Measurements from ENCODE around the gene OXSR1.

OXSR1 gene

GRCh38 chr3:38118421-38119247 is 46.7 kb upstream of the OXSR1 start:
- DNase-seq (ENCODE audit: low read depth) = no peak
- no peak overlapping the region for H3K4me3 ChIP-seq (ENCODE audit: low read depth, low read length)
- no peak for TF ChIP-seq CTCF (IDR thresholded peaks at IDR 0.05; ENCODE audit: insufficient read depth, low read depth, low read length, missing control alignments)

GRCh38 chr3:38119248-38119544 is 46.1 kb upstream of the OXSR1 start:
- no peak overlapping the region for H3K4me3 ChIP-seq (ENCODE audit: low read depth, low read length)
- TF ChIP-seq CTCF (IDR thresholded peaks at IDR 0.05; ENCODE audit: insufficient read depth, low read depth, low read length, missing control alignments) = no peak
- DNase-seq (ENCODE audit: low read depth) = no peak

- no peak for DNase-seq (ENCODE audit: low read depth)
- H3K4me3 ChIP-seq (ENCODE audit: low read depth, low read length) = no peak overlapping the region
- no peak for TF ChIP-seq CTCF (IDR thresholded peaks at IDR 0.05; ENCODE audit: insufficient read depth, low read depth, low read length, missing control alignments)
These were observed 45.3 kb upstream of the OXSR1 start for GRCh38 chr3:38119821-38120692.

DNA sequence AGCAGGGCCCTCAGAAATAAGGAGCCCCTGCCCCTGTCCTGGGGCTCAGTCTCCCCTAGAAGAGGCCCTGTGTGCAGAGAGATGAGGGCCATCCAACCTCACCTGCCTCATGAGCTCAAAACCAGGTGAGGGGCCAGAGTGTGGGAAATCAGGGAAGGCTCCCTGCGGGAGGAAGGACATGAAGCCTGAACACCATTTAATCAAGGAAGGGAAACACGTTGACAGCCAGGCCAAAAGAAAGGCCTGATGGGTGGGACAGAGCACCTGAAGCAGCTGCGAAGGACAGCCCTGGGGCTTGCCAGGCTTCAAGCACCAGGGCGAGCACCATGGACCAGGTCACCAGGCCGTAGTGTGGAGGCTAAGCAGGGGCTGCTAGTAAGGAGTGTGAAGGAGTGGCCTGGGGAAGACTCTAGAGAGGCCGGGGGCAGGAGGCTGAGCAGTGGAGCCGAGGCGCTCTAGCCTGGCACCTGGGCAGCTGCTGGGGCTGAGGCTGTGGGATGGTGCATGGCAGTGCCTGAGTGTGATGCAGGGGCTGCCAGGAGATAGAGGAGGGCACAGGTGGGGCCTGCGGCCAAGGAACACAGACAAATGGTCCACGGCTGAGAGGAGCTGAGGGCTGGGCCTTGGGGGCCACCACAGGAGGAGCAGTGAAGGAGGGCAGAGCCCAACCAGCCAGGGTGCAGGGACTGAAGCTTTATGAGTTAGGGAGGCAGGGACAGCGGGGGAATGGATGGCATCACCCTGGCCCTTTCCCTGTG is 44.5 kb upstream of the OXSR1 start:
- no peak overlapping the region for H3K4me3 ChIP-seq (ENCODE audit: low read depth, low read length)
- TF ChIP-seq CTCF (IDR thresholded peaks at IDR 0.05; ENCODE audit: insufficient read depth, low read depth, low read length, missing control alignments) = no peak
- DNase-seq (ENCODE audit: low read depth) = no peak

DNA sequence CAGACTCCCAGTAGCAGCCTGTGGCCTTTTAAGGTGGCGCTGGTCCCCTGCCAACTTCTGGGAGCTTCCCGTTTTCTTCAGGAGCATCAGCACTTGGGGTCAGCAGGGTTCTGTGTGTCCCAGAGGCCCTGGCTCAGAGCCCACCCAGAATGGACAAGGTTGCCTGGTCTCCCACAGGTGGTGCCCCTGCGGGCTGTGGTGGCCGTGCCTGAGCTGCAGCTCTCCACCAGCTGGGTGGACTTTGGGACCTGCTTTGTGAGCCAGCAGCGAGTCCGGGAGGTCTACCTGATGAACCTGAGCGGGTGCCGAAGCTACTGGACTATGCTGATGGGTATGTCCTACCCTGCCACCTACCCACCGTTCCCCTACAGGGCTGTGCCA is 43.9 kb upstream of the OXSR1 start:
- no peak for TF ChIP-seq CTCF (IDR thresholded peaks at IDR 0.05; ENCODE audit: insufficient read depth, low read depth, low read length, missing control alignments)
- DNase-seq (ENCODE audit: low read depth) = no peak
- no peak overlapping the region for H3K4me3 ChIP-seq (ENCODE audit: low read depth, low read length)

DNA sequence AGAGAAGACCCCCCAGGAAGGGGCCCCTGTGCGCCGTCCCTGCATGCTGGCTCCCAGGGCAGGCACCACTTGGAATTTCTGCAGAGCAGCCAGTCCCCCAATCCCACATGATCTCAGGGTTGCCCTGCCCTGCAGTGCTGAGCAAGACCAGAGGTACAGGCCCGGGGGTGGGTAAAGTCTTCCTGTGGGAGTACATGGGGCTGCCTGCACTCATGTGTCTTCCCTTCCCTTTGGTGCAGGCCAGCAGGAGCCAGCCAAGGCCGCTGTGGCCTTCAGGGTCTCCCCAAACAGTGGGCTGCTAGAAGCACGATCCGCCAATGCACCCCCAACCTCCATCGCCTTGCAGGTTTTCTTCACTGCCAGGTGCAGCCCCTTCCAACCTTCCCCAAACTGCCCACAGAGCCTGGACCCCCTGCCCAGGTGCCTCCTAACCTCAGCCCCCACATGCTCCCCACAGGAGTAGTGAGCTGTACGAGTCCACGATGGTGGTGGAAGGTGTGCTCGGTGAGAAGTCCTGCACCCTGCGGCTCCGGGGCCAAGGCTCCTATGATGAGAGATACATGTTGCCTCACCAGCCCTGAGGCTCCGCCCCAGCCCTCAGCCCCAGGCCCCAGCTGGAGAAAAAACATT is 43.4 kb upstream of the OXSR1 start:
- no peak for TF ChIP-seq CTCF (IDR thresholded peaks at IDR 0.05; ENCODE audit: insufficient read depth, low read depth, low read length, missing control alignments)
- no peak for DNase-seq (ENCODE audit: low read depth)
- no peak overlapping the region for H3K4me3 ChIP-seq (ENCODE audit: low read depth, low read length)

All from GM12865 (cell line).